Measurements from ENCODE around the gene KCNK16.

The KCNK16 gene

GRCh38 chr6:39266782-39267355, 55.6 kb downstream of the KCNK16 start:
- Histone ChIP-seq H3K36me3 (no peaks in the 10 kb centered on the region), H3K27ac (no peak overlapping the region), H3K27me3 (peaks cover 0 to 2% of the 10 kb centered on the region in 2 donors), H3K4me1 (no peaks in the 10 kb centered on the region), H3K4me3 (no peak overlapping the region), H3K9me3 (no peaks in the 10 kb centered on the region)
- TF ChIP-seq, protein P1, sequence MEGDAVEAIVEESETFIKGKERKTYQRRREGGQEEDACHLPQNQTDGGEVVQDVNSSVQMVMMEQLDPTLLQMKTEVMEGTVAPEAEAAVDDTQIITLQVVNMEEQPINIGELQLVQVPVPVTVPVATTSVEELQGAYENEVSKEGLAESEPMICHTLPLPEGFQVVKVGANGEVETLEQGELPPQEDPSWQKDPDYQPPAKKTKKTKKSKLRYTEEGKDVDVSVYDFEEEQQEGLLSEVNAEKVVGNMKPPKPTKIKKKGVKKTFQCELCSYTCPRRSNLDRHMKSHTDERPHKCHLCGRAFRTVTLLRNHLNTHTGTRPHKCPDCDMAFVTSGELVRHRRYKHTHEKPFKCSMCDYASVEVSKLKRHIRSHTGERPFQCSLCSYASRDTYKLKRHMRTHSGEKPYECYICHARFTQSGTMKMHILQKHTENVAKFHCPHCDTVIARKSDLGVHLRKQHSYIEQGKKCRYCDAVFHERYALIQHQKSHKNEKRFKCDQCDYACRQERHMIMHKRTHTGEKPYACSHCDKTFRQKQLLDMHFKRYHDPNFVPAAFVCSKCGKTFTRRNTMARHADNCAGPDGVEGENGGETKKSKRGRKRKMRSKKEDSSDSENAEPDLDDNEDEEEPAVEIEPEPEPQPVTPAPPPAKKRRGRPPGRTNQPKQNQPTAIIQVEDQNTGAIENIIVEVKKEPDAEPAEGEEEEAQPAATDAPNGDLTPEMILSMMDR (IDR thresholded peaks at IDR 0.05) = no peak
- intact Hi-C loops (cut with DNase I; ENCODE audit: low total_unique reads) = no loop called here
- DNase-seq = no peak

DNA sequence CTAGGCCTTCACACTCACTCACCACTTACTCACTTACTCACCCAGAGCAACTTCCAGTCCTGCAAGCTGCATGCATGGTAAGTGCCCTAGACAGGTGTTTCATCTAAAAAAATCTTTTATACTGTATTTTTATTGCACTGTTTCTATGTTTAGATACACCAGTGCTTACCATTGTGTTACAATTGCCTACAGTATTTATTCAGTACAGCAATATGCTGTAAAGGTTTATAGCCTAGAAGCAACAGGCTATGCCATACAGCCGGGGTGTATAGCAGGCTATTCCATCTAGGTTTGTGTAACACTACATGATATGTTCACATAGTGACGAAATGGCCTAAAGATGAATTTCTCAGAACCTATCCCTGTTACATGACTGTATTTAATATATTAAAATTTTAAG, 56.1 kb downstream of the KCNK16 start:
- intact Hi-C loops (cut with DNase I; ENCODE audit: low total_unique reads) = no loop called here
- H3K9me3 ChIP-seq = no peaks in the 10 kb centered on the region
- H3K4me1 ChIP-seq = no peaks in the 10 kb centered on the region
- no peaks in the 10 kb centered on the region for H3K36me3 ChIP-seq
- H3K4me3 ChIP-seq = no peak overlapping the region
- no peak overlapping the region for H3K27ac ChIP-seq
- no peak for DNase-seq
- TF ChIP-seq, protein P1 (IDR thresholded peaks at IDR 0.05) = no peak
- peaks cover 0 to 7% of the 10 kb centered on the region in 2 donors for H3K27me3 ChIP-seq

Data from tibial artery (tissue), 4 donors.